Caco-2 (cell line): Measurements from ENCODE around the gene TMEM229B. TPM values are rescaled to one million over a fixed set of nuclear protein-coding genes. Genes with fewer than 3 reads are reported as not detected.

Experiments used
- BruUV-seq: library from RNA; stranded (reverse); fragments of 400-500 nt; replicated peaks from 2 replicates; lab custom pipeline; 2021; lab: Mats Ljungman, UMichigan
- CTCF ChIA-PET: fragments of 300-600 bp; sonication (Branson Sonifier 250); formaldehyde crosslinking; loops from one replicate; lab custom pipeline; 2022; ENCODE audit warnings: antibody characterized with exemption; lab: Charles Lee
- POLR2A ChIA-PET: fragments of 300-600 bp; sonication (Branson Sonifier 250); formaldehyde crosslinking; loops from one replicate; lab custom pipeline; 2022; ENCODE audit warnings: antibody characterized with exemption; lab: Charles Lee
- DNase-seq, 2 experiments: peaks; one replicate each; pipeline versions ENCODE4 v3.0.0 to v3.0.0-alpha.2; 2020 to 2022
- H3K27me3 ChIP-seq: replicated peaks from 2 replicates; pipeline ENCODE4 v1.6.0; 2011; ENCODE audit warnings: low read length; ENCODE audit not compliant: control insufficient read depth, insufficient read depth
- H3K36me3 ChIP-seq: 2 replicates; pipeline ENCODE4 v1.5.1; 2011; ENCODE audit warnings: low read length; ENCODE audit not compliant: control insufficient read depth, insufficient read depth
- H3K4me1 ChIP-seq: fragments of 250-450 bp; sonication (Bioruptor Pico); 2 replicates; pipeline ENCODE4 v1.5.1; 2020; ENCODE audit warnings: mild to moderate bottlenecking
- H3K4me3 ChIP-seq: 2 replicates; pipeline ENCODE4 v1.5.1; 2011; ENCODE audit warnings: low read depth, mild to moderate bottlenecking, control low read depth, low read length
- H3K9me3 ChIP-seq: fragments of 250-450 bp; sonication (Bioruptor Pico); 2 replicates; pipeline ENCODE4 v1.5.1; 2020; ENCODE audit warnings: mild to moderate bottlenecking, moderate library complexity
- H3K27ac Mint-ChIP-seq: one replicate; pipeline ENCODE4 v1.8.0; 2022; ENCODE audit warnings: mixed read lengths; ENCODE audit not compliant: unreplicated experiment
- H3K27me3 Mint-ChIP-seq: one replicate; pipeline ENCODE4 v1.8.0; 2022; ENCODE audit warnings: mixed read lengths; ENCODE audit not compliant: insufficient read depth, unreplicated experiment
- H3K36me3 Mint-ChIP-seq: one replicate; pipeline ENCODE4 v1.8.0; 2022; ENCODE audit warnings: mild to moderate bottlenecking, mixed read lengths; ENCODE audit not compliant: insufficient read depth, unreplicated experiment
- H3K4me1 Mint-ChIP-seq: one replicate; pipeline ENCODE4 v1.8.0; 2022; ENCODE audit warnings: low read depth, mixed read lengths; ENCODE audit not compliant: unreplicated experiment
- H3K4me3 Mint-ChIP-seq: one replicate; pipeline ENCODE4 v1.8.0; 2022; ENCODE audit warnings: mild to moderate bottlenecking, moderate library complexity, mixed read lengths; ENCODE audit not compliant: unreplicated experiment
- H3K9me3 Mint-ChIP-seq: one replicate; pipeline ENCODE4 v1.8.0; 2022; ENCODE audit warnings: mixed read lengths; ENCODE audit not compliant: unreplicated experiment
- intact Hi-C: fragments of 100-400 bp; cut with micrococcal nuclease; formaldehyde crosslinking; loops from one replicate; pipeline ENCODE4 v1.10.0; 2022; ENCODE audit not compliant: unreplicated experiment
- total RNA-seq: library from RNA; stranded (reverse); gene quantifications from 2 replicates; pipeline ENCODE4 v1.2.3, GENCODE V29; 2022
- TF ChIP-seq, protein P1 (sequence below), 2 experiments: fragments of 200-600 bp in 1 of 2; IDR thresholded peaks; 1 replicate in 1 of 2; 2 replicates in 1 of 2; pipeline versions ENCODE4 v1.5.1 to v1.8.0; 2011 to 2022; ENCODE audit warnings: antibody characterized with exemption in 1 of 2, control low read depth in 1 of 2, inconsistent platforms in 1 of 2, low read depth in 1 of 2, low read length in 1 of 2, mild to moderate bottlenecking in 1 of 2, moderate library complexity in 1 of 2; ENCODE audit not compliant: insufficient read depth in 1 of 2, severe bottlenecking in 1 of 2, unreplicated experiment in 1 of 2

Gene TMEM229B
- total RNA-seq, 1 experiment from 2014 or later = not detected

DNA sequence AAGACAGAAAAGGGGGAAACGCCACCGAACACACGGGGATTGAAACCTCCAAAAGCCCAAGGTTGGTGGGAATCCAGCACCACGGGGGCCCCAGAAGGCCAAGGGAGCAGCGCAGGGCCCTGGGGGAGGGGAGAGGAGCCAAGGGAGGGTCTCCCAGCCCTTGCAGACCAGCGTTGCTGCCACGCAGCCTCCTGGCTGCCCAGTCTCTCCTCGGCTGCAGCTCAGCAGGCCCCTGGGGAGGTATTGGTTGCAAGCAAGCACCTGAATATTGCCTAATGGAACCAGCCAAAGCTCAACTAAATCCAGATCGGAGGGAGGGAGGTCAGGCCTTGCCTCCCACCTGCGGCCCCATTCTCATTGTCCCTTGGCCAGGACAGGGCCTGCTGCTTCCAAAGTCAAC is 15.8 kb downstream of the TMEM229B start:
- H3K9me3 Mint-ChIP-seq = no peaks in the 10 kb centered on the region
- no peaks in the 10 kb centered on the region for H3K4me1 Mint-ChIP-seq
- Histone ChIP-seq H3K36me3 (no peaks in the 10 kb centered on the region), H3K27me3 (no peaks in the 10 kb centered on the region), H3K4me3 (no peak overlapping the region), H3K9me3 (no peaks in the 10 kb centered on the region), H3K4me1 (no peaks in the 10 kb centered on the region)
- H3K4me3 Mint-ChIP-seq = no peak overlapping the region
- H3K36me3 Mint-ChIP-seq = no peaks in the 10 kb centered on the region
- no peaks in the 10 kb centered on the region for H3K27me3 Mint-ChIP-seq
- intact Hi-C loops = no loop called here
- TF ChIP-seq, protein P1, sequence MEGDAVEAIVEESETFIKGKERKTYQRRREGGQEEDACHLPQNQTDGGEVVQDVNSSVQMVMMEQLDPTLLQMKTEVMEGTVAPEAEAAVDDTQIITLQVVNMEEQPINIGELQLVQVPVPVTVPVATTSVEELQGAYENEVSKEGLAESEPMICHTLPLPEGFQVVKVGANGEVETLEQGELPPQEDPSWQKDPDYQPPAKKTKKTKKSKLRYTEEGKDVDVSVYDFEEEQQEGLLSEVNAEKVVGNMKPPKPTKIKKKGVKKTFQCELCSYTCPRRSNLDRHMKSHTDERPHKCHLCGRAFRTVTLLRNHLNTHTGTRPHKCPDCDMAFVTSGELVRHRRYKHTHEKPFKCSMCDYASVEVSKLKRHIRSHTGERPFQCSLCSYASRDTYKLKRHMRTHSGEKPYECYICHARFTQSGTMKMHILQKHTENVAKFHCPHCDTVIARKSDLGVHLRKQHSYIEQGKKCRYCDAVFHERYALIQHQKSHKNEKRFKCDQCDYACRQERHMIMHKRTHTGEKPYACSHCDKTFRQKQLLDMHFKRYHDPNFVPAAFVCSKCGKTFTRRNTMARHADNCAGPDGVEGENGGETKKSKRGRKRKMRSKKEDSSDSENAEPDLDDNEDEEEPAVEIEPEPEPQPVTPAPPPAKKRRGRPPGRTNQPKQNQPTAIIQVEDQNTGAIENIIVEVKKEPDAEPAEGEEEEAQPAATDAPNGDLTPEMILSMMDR (IDR thresholded peaks at IDR 0.05; ENCODE audit: insufficient read depth in 1 of 2, low read depth in 1 of 2, low read length in 1 of 2, severe bottlenecking in 1 of 2, unreplicated experiment in 1 of 2) = no peak
- ChIA-PET CTCF (no interaction called here), POLR2A (no interaction called here)
- no peak overlapping the region for H3K27ac Mint-ChIP-seq
- no TSS peak for BruUV-seq
- no peak for DNase-seq

- H3K36me3 ChIP-seq = no peaks in the 10 kb centered on the region
- no peaks in the 10 kb centered on the region for H3K9me3 ChIP-seq
- ChIA-PET POLR2A (interaction anchor here (0.5 to 0.6 kb wide), 2 partner anchors 41 to 44 kb away, joined by 4 to 8 read pairs; no protein-coding TSS in a partner anchor), CTCF (no interaction called here)
- intact Hi-C loops = no loop called here
- H3K9me3 Mint-ChIP-seq = no peaks in the 10 kb centered on the region
- no peaks in the 10 kb centered on the region for H3K36me3 Mint-ChIP-seq
- H3K4me3 ChIP-seq = no peak overlapping the region
- H3K4me1 ChIP-seq = no peaks in the 10 kb centered on the region
- no peak for DNase-seq
- no TSS peak for BruUV-seq
- no peak overlapping the region for H3K4me3 Mint-ChIP-seq
- H3K27me3 ChIP-seq = no peaks in the 10 kb centered on the region
- no peaks in the 10 kb centered on the region for H3K27me3 Mint-ChIP-seq
- TF ChIP-seq, protein P1 (IDR thresholded peaks at IDR 0.05; ENCODE audit: insufficient read depth in 1 of 2, low read depth in 1 of 2, low read length in 1 of 2, severe bottlenecking in 1 of 2, unreplicated experiment in 1 of 2) = no peak
- no peak overlapping the region for H3K27ac Mint-ChIP-seq
- H3K4me1 Mint-ChIP-seq = no peaks in the 10 kb centered on the region
Observed at GRCh38 chr14:67469954-67470353, 18.6 kb downstream of the TMEM229B start.

GRCh38 chr14:67468378-67468730 is 20.2 kb downstream of the TMEM229B start:
- H3K9me3 ChIP-seq = no peaks in the 10 kb centered on the region
- ChIA-PET POLR2A (no interaction called here), CTCF (no interaction called here)
- H3K27me3 Mint-ChIP-seq = no peaks in the 10 kb centered on the region
- H3K36me3 Mint-ChIP-seq = no peaks in the 10 kb centered on the region
- H3K36me3 ChIP-seq = no peaks in the 10 kb centered on the region
- H3K27me3 ChIP-seq = no peaks in the 10 kb centered on the region
- BruUV-seq = no TSS peak
- no peak overlapping the region for H3K4me3 ChIP-seq
- H3K27ac Mint-ChIP-seq = no peak overlapping the region
- TF ChIP-seq, protein P1 (IDR thresholded peaks at IDR 0.05; ENCODE audit: insufficient read depth in 1 of 2, low read depth in 1 of 2, low read length in 1 of 2, severe bottlenecking in 1 of 2, unreplicated experiment in 1 of 2) = no peak
- no peaks in the 10 kb centered on the region for H3K4me1 Mint-ChIP-seq
- DNase-seq = no peak
- intact Hi-C loops = no loop called here
- H3K9me3 Mint-ChIP-seq = no peaks in the 10 kb centered on the region
- H3K4me1 ChIP-seq = no peaks in the 10 kb centered on the region
- no peak overlapping the region for H3K4me3 Mint-ChIP-seq
